Mammary epithelial cell (primary cell): Measurements from ENCODE around the gene TBX15.

ENCODE experiments used
- EZH2 ChIP-seq: IDR thresholded peaks from 2 replicates; pipeline ENCODE4 v1.6.1; 2012; ENCODE audit warnings: low read length, inconsistent platforms, borderline replicate concordance
- TF ChIP-seq, protein P1 (sequence below), 2 donors: IDR thresholded peaks in 1 of 2; conservative IDR thresholded peaks in 1 of 2; 2 replicates each; pipeline ENCODE4 v1.5.1; 2011 to 2012; ENCODE audit warnings: inconsistent platforms in 2 of 2, low read length in 2 of 2, mild to moderate bottlenecking in 2 of 2, control low read depth in 1 of 2, low read depth in 1 of 2; ENCODE audit not compliant: insufficient read depth in 1 of 2; ENCODE audit errors: extremely low read depth in 1 of 2

DNA sequence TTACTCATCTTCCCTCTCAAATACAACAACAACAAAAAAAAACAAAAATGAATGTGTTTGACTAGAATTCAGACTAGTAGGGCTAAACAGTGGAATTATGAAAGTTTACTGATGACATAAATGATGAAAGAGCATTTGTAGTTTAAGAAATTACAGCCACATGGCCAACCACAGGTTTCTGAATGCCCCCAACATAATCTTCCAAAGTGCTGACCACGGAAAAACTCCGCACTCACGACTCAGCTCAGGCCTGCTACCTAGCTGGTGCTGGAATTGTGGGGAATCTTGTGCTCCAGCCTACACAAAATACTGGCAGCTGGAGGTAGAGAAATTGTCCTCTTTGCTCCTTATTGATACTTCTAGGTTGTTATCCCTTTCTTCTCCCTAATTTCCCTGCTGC is 23.6 kb upstream of the TBX15 start:
- TF ChIP-seq, protein P1, sequence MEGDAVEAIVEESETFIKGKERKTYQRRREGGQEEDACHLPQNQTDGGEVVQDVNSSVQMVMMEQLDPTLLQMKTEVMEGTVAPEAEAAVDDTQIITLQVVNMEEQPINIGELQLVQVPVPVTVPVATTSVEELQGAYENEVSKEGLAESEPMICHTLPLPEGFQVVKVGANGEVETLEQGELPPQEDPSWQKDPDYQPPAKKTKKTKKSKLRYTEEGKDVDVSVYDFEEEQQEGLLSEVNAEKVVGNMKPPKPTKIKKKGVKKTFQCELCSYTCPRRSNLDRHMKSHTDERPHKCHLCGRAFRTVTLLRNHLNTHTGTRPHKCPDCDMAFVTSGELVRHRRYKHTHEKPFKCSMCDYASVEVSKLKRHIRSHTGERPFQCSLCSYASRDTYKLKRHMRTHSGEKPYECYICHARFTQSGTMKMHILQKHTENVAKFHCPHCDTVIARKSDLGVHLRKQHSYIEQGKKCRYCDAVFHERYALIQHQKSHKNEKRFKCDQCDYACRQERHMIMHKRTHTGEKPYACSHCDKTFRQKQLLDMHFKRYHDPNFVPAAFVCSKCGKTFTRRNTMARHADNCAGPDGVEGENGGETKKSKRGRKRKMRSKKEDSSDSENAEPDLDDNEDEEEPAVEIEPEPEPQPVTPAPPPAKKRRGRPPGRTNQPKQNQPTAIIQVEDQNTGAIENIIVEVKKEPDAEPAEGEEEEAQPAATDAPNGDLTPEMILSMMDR (conservative IDR thresholded peaks at IDR 0.05 in 1 of 2, IDR thresholded peaks at IDR 0.05 in 1 of 2; ENCODE audit: extremely low read depth in 1 of 2, insufficient read depth in 1 of 2, low read depth in 1 of 2, low read length in 2 of 2), result no peak
- no peak for TF ChIP-seq EZH2
